Measurements from ENCODE around the gene RASAL3. TPM values are rescaled to one million over a fixed set of nuclear protein-coding genes. Genes with fewer than 3 reads are reported as not detected.

The RASAL3 gene
- total RNA-seq, 1 experiment from 2014 or later = not detected

- DNase-seq (ENCODE audit: unreplicated experiment) = no peak
- H3K9me3 Mint-ChIP-seq (ENCODE audit: unreplicated experiment) = no peaks in the 10 kb centered on the region
- intact Hi-C loops (cut with micrococcal nuclease) = no loop called here
- H3K27me3 Mint-ChIP-seq (ENCODE audit: insufficient read depth, unreplicated experiment) = no peaks in the 10 kb centered on the region
- POLR2A ChIA-PET = interaction anchor here (0.6 to 2.0 kb wide), 2 partner anchors 57 to 1104 kb away, joined by 4 to 7 read pairs; partner anchors contain the start of gene AKAP8
- no TSS peak for BruUV-seq (replicated peaks)
- H3K36me3 Mint-ChIP-seq (ENCODE audit: insufficient read depth, unreplicated experiment) = no peaks in the 10 kb centered on the region
- CTCF ChIA-PET = no interaction called here
- H3K4me1 Mint-ChIP-seq (ENCODE audit: insufficient read depth, unreplicated experiment) = peaks cover 12% of the 10 kb centered on the region
- no peak overlapping the region for H3K4me3 Mint-ChIP-seq (ENCODE audit: unreplicated experiment)
- no peak overlapping the region for H3K27ac Mint-ChIP-seq (ENCODE audit: low read depth, unreplicated experiment)
- TF ChIP-seq CTCF (IDR thresholded peaks at IDR 0.05; ENCODE audit: unreplicated experiment) = no peak
These were observed 28.1 kb downstream of the RASAL3 start for GRCh38 chr19:15436012-15436825.

- no TSS peak for BruUV-seq (replicated peaks)
- no peaks in the 10 kb centered on the region for H3K36me3 Mint-ChIP-seq (ENCODE audit: insufficient read depth, unreplicated experiment)
- ChIA-PET CTCF (interaction anchor here (0.6 to 1.1 kb wide), 3 partner anchors 11 to 342 kb away, joined by 3 to 4 read pairs (median 3); no protein-coding TSS in a partner anchor), POLR2A (interaction anchor here (0.8 to 5.8 kb wide), 5 partner anchors 14 to 77 kb away, joined by 3 to 80 read pairs (median 4); partner anchors contain the start of genes AKAP8 and AKAP8L)
- TF ChIP-seq CTCF (IDR thresholded peaks at IDR 0.05; ENCODE audit: unreplicated experiment) = no peak
- peak overlapping the region; percentile 95 for H3K4me3 Mint-ChIP-seq (ENCODE audit: unreplicated experiment)
- H3K9me3 Mint-ChIP-seq (ENCODE audit: unreplicated experiment) = no peaks in the 10 kb centered on the region
- DNase-seq (ENCODE audit: unreplicated experiment) = no peak
- H3K27ac Mint-ChIP-seq (ENCODE audit: low read depth, unreplicated experiment) = peak overlapping the region; percentile 81
- no peaks in the 10 kb centered on the region for H3K27me3 Mint-ChIP-seq (ENCODE audit: insufficient read depth, unreplicated experiment)
- intact Hi-C loops (cut with micrococcal nuclease) = no loop called here
- peaks cover 20% of the 10 kb centered on the region for H3K4me1 Mint-ChIP-seq (ENCODE audit: insufficient read depth, unreplicated experiment)
These were observed 30.8 kb downstream of the RASAL3 start for GRCh38 chr19:15433519-15434069.

- DNase-seq (ENCODE audit: unreplicated experiment) = peak; percentile 85
- intact Hi-C loops (cut with micrococcal nuclease) = no loop called here
- peaks cover 20% of the 10 kb centered on the region for H3K4me1 Mint-ChIP-seq (ENCODE audit: insufficient read depth, unreplicated experiment)
- H3K9me3 Mint-ChIP-seq (ENCODE audit: unreplicated experiment) = no peaks in the 10 kb centered on the region
- H3K27ac Mint-ChIP-seq (ENCODE audit: low read depth, unreplicated experiment) = peak overlapping the region; percentile 81
- peak overlapping the region; percentile 95 for H3K4me3 Mint-ChIP-seq (ENCODE audit: unreplicated experiment)
- no peaks in the 10 kb centered on the region for H3K27me3 Mint-ChIP-seq (ENCODE audit: insufficient read depth, unreplicated experiment)
- TF ChIP-seq CTCF (IDR thresholded peaks at IDR 0.05; ENCODE audit: unreplicated experiment) = no peak
- ChIA-PET POLR2A (interaction anchor here (0.5 to 5.8 kb wide), 9 partner anchors 13 to 1391 kb away, joined by 3 to 80 read pairs (median 3); partner anchors contain the start of genes AKAP8, AKAP8L and FAM32A), CTCF (interaction anchor here (1.1 kb wide), 1 partner anchor 12 kb away, joined by 3 read pairs; no protein-coding TSS in a partner anchor)
- H3K36me3 Mint-ChIP-seq (ENCODE audit: insufficient read depth, unreplicated experiment) = peaks cover 5% of the 10 kb centered on the region
- BruUV-seq (replicated peaks) = no TSS peak
These were observed 31.5 kb downstream of the RASAL3 start for GRCh38 chr19:15432629-15433518.

All from MCF 10A (cell line).